HG03280 (cell line): ENCODE results near the gene MACROD1.
"Not testable (repeated sequence)": the region's sequence is repeated elsewhere in the genome, so short reads cannot be mapped to it uniquely, and the experiment has no call there.

Source experiments
- ATAC-seq: cut with Tn5 transposase; IDR thresholded peaks from one replicate; pipeline ENCODE4 v1.9.1; 2021; ENCODE audit warnings: mild to moderate bottlenecking, moderate library complexity; ENCODE audit not compliant: unreplicated experiment

The MACROD1 gene

GRCh38 chr11:64185693-64186491, 20.0 kb upstream of the MACROD1 start, which contains the start of gene STIP1:
STIP1 (plus strand) TSS chr11:64186171; CDS start chr11:64186262, 91 bp downstream.
- peak; percentile 86 for ATAC-seq

GRCh38 chr11:64185175-64185692, 19.3 kb upstream of the MACROD1 start:
- ATAC-seq, result peak; percentile 16

- no peak for ATAC-seq
Observed at GRCh38 chr11:64183890-64184289, 18.0 kb upstream of the MACROD1 start.

- ATAC-seq, result no peak
Observed at GRCh38 chr11:64181506-64182411, 15.8 kb upstream of the MACROD1 start.

- no peak for ATAC-seq
Observed at GRCh38 chr11:64180891-64181290, 15.0 kb upstream of the MACROD1 start.

- ATAC-seq, result no peak
Observed at GRCh38 chr11:64178951-64179639, 13.2 kb upstream of the MACROD1 start.

GRCh38 chr11:64178203-64178602, 12.3 kb upstream of the MACROD1 start:
- no peak for ATAC-seq

GRCh38 chr11:64176751-64177150, 10.8 kb upstream of the MACROD1 start:
- ATAC-seq, result no peak

- ATAC-seq, result no peak
Observed at GRCh38 chr11:64173616-64174355, 7.9 kb upstream of the MACROD1 start.

GRCh38 chr11:64170419-64170818, 4.5 kb upstream of the MACROD1 start:
- ATAC-seq, result no peak

GRCh38 chr11:64165481-64165841, 452 bp downstream of the MACROD1 start:
- no peak for ATAC-seq

GRCh38 chr11:64164392-64165312, 1.3 kb downstream of the MACROD1 start:
- no peak for ATAC-seq

GRCh38 chr11:64163951-64164350, 2.0 kb downstream of the MACROD1 start:
- ATAC-seq, result no peak

GRCh38 chr11:64162769-64163168, 3.1 kb downstream of the MACROD1 start:
- not testable (repeated sequence) for ATAC-seq

GRCh38 chr11:64161037-64161436, 4.9 kb downstream of the MACROD1 start:
- ATAC-seq, result no peak

- no peak for ATAC-seq
Observed at GRCh38 chr11:64157631-64158394, 8.1 kb downstream of the MACROD1 start.

GRCh38 chr11:64156235-64157011, 9.5 kb downstream of the MACROD1 start:
- ATAC-seq, result no peak

- ATAC-seq, result no peak
Observed at GRCh38 chr11:64153812-64154211, 12.1 kb downstream of the MACROD1 start.
